GM19238 (cell line): ENCODE results near the gene ZCCHC12.
"Not testable (repeated sequence)": the region's sequence is repeated elsewhere in the genome, so short reads cannot be mapped to it uniquely, and the experiment has no call there.

Experiments
- DNase-seq: peaks from one replicate; pipeline ENCODE4 v3.0.0; 2011; ENCODE audit warnings: low spot score; ENCODE audit not compliant: insufficient read length

ZCCHC12 gene

DNA sequence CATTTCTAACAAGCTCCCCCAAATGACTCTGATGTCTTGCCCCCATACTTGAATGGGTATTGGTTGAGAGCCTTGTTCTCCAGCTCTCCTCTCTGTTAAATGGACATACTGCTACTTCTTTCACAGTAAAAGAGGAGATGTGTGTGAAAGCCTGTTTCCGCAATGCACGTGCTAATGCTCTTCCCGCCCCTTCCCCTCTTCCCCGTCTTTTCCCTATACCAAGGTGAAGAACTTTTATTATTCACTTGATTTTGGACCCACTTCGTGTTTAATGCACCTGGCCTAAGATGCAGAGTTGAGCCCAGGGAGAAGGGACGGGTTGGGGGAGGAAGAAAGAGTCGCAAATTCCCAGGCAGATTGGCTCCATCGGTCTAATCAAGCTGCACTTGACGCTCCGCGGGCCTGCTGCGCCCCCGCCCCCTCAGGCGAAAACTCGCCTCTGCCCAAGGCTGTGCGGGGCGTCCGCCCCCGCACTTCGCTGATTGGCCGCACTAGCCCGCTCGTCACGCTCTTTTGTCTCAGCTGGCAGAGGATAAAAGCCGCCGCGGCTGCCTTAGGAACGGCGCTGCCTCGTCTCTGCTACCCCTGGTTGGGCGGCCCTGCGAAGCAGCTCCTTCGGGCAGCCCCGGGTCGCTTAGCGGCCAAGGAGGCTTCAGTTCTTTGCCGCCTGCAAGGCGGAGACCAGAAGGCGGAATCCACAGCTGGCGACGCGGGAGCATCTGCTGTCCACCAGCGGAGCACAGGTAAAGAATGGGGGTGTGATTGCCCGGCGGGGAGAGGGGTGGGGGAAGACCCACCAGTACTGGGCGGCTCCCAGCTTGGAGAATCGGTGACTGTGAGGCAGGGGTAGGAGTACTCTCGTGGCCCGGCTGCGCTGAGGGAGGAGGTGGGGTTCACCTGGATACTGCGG, at the start of gene ZCCHC12:
ZCCHC12 (plus strand) TSS at position 562 of the 910 bp plus-strand sequence. CDS start 1,421 bp downstream, outside the sequence.
- no peak for DNase-seq

DNA sequence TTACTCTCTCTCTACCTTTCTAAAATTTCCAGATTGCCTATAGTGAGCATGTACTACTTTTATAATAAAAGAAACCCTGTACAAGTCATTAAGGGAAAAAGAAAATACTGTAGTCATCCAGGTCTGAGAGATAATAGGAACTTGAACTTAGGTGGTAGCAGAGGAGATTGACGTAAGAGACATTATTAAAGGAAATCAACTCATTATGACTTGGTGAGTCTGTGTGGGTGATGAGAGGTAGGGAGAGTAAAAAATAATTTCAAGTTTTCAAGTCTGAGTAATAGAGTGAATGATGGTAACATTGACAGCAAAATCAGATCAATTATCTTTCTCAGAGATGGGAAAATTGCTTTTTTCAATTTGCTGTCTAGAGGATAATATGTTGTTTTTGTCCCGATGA, 44.0 kb upstream of the ZCCHC12 start:
- DNase-seq = no peak

GRCh38 chrX:118780509-118780908, 43.1 kb upstream of the ZCCHC12 start:
- no peak for DNase-seq

DNA sequence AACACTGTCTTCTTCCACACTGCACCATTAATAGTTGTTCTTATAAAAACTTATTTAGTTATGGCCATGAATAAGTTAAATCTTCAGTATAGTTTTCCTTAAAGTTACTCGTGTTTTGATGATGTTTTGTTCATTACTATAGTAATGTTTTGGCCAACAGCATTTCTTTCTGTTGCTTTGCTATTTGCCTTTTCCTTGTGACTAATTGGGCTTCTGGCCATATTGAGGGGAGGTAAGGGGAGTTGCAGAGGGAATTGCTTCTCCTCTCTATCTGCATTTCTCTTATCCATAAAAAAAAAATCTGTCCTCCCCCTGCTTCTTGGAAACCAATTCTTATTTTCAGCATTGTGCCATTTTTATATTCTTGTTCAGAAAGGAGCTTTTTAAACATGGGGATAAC, 42.7 kb upstream of the ZCCHC12 start:
- no peak for DNase-seq

- no peak for DNase-seq
Measured at GRCh38 chrX:118795528-118796280, 27.9 kb upstream of the ZCCHC12 start.

DNA sequence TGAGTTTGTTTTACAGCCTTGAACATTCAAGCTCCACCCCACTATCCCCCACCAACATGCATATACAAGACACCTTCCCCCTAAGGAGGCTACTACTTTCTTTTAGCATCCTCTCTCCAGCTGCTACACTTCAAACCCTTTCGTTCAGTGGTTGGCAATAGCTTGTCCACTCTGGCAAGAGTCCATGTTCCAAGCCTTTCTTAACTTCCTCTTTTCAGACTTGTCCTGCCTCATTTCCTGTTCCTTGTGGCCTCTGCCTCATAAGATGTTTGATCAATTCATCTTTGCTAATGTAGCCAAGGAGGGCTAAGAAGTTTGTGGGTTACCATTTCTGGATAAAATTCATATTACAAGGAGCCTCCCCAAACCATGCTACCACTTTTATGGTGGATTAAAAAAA, 20.8 kb upstream of the ZCCHC12 start:
- DNase-seq = no peak

GRCh38 chrX:118807151-118808017, 16.2 kb upstream of the ZCCHC12 start:
- DNase-seq = peak; percentile 18

DNA sequence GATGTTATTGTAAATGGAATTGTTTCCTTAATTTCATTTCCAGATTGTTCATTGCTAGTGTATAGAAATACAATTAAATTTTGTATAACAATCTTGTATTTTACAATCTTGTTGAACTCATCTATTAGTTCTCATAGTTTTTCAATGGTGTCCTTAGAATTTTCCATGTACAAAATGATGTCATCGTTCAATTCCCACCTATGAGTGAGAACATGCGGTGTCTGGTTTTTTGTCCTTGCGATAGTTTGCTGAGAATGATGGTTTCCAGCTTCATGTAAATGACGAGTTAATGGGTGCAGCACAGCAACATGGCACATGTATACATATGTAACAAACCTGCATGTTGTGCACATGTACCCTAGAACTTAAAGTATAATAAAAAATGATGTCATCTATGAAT, 6.4 kb upstream of the ZCCHC12 start:
- DNase-seq = not testable (repeated sequence)

DNA sequence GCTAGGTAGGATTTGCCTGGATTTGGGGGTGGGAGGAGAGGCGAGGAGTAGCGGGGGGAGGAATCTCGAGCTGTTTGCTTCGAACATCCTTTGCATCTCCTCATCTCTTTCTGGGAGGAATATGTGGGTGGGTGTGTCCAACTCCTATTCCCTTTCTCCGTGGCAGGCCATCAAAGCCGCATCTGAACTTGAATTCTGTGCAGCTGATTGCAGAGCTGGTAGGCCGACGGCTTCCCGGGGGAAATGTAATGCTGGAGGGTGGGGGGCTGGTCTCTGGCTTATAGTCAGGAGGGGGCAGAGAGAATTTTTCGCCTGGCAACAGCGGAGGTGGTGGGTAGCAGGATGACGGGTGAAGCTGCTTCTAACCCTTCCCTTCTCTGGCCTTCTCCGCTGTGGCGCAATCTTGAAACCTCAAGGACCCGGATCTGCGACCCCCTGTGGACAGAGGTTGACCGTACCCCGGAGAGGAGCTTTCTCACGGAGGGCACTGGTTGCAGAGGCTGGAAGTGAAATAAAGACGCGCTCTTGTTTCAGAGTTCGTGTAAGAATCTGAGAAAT, 628 bp downstream of the ZCCHC12 start:
- DNase-seq = no peak

- DNase-seq = no peak
Measured at GRCh38 chrX:118825227-118825626, 1.6 kb downstream of the ZCCHC12 start.

- DNase-seq = peak; percentile 30
Measured at GRCh38 chrX:118839334-118839958, 15.8 kb downstream of the ZCCHC12 start.

GRCh38 chrX:118847676-118848075, 24.1 kb downstream of the ZCCHC12 start:
- DNase-seq = peak; percentile 14

- DNase-seq = no peak
Measured at GRCh38 chrX:118853596-118853995, 30.0 kb downstream of the ZCCHC12 start.

DNA sequence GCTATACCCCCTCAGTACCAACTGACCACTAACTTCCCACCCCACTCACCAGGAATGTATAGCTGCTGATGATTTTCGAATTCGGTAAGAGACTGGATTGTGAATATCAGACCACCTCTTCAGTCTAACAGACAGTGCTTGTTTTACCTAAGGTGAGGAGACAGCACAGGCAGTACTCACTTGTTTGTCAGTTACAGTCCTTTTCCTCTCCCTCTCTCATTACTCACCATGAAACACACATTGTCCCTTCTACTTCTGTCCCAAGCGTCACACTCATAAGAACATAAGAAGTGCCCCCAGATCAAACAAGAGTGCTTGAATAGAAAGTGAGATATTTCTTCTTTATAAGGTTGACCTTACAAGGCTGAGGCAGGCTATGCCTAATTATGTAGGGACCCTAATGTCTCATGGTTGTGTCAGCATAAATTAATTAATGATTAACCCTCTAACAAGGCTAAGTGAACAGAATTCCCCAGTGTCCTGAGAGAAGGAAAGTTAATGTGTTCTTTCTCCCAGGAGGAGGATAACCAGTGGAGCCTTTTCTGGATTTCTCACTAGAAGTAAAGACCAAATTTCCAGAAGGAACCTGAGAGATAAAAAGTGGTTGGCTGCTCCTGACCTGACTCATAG, 32.2 kb downstream of the ZCCHC12 start:
- DNase-seq = no peak

DNA sequence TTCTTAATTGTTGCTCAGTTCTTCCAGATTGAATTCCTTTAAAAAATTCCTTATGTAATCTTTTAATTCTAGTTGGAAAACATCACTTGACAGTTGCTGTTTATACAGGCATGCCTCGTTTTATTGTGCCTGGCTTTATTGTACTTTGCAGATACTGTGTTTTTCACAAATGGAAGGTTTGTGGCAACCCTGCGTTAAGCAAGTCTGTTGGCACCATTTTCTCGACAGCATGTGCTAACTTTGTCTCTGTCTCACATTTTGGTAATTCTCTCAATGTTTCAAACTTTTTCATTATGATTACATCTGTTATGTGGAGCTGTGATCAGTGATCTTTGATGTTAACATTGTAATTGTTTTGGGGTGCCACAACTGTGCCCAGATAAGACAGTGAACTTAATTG, 33.4 kb downstream of the ZCCHC12 start:
- no peak for DNase-seq

DNA sequence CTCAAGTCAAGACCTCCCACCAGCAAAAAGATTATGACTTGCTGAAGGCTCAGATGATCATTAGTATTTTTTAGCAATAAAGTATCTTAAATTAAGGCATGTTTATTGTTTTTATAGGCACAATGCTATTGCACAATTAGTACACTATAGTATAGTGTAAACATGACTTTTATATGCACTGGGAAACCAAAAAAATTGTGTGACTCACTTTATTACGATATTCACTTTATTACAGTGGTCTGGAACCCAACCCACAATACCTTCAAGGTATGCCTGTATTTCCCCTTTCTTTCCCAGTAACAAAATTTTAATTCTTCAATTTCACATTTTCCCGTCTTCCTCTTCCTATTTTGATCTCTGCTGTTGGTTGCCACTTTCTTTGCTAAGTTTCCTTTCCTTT, 37.7 kb downstream of the ZCCHC12 start:
- no peak for DNase-seq

GRCh38 chrX:118862091-118862490, 38.5 kb downstream of the ZCCHC12 start:
- DNase-seq = no peak

DNA sequence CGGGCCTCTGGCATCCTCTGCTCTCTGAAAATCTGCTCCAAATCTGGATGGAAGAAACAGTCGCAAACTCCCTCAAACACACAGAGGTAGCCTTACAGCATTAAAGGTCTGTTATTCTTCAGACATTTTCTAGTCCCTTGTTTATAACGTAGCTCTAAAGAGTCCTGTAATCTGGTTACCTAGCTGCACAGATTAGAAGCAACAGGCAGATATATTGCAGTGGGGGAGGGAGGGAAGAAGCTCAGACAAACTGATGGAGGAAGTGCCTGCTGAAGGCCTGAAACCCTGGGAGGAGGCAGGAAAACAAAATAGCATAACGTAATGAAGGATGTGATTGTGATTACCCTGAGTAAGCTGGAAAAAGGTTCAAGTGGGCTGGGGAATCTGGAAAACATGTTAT, 39.4 kb downstream of the ZCCHC12 start:
- no peak for DNase-seq

DNA sequence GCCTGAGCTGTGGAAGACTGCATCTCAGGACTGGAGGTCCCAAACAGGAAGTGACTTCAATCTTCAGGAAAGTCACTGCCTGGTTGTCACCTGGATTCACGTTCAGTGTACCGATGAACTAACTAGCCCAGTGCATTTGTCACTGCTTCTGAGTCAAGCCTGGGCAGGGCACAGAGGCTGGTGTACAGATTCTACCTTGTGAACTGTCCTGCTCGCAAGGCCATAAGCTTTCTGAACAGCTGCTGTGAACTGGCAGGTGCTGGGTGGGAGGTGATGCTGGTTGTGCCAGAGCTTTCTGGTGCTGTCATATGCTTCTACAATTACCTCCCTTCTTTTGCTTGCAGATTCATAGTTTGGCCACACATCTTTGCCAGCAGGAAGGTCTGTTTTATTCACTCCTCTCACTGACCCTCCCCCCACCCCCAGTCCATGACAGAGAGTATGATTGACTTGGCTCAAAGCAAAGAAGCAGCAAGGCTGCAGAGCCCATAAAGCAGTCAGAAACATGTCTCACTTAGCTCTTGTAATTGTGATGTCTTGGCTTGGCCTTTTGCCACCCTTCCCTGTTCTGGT, 40.5 kb downstream of the ZCCHC12 start:
- DNase-seq = no peak

GRCh38 chrX:118865231-118865630, 41.6 kb downstream of the ZCCHC12 start:
- no peak for DNase-seq
